Fibroblast of villous mesenchyme (primary cell): ENCODE measurements around the gene C1GALT1. TPM values are rescaled to one million over a fixed set of nuclear protein-coding genes. Genes with fewer than 3 reads are reported as not detected.

Experiments used
- DNase-seq: peaks from one replicate; pipeline ENCODE4 v3.0.0-alpha.2; 2010; ENCODE audit warnings: low read depth
- H3K4me3 ChIP-seq: 2 replicates; pipeline ENCODE4 v1.5.1; 2011; ENCODE audit warnings: low read depth, mild to moderate bottlenecking, low read length
- CTCF ChIP-seq: IDR thresholded peaks from 2 replicates; pipeline ENCODE4 v1.5.1; 2012; ENCODE audit warnings: low read depth, mild to moderate bottlenecking, low read length; ENCODE audit not compliant: insufficient read depth
- total RNA-seq: library from RNA; depleted of rRNA; stranded (reverse); fragments of >200 nt; gene quantifications from 2 replicates; pipeline ENCODE4 v1.2.3, GENCODE V29; 2012

Gene C1GALT1
- total RNA-seq, 1 donor, result 11.7 TPM

- DNase-seq, result no peak
- no peak for TF ChIP-seq CTCF
- H3K4me3 ChIP-seq, result no peak overlapping the region
Observed at GRCh38 chr7:7212612-7213011, 30.3 kb downstream of the C1GALT1 start.

DNA sequence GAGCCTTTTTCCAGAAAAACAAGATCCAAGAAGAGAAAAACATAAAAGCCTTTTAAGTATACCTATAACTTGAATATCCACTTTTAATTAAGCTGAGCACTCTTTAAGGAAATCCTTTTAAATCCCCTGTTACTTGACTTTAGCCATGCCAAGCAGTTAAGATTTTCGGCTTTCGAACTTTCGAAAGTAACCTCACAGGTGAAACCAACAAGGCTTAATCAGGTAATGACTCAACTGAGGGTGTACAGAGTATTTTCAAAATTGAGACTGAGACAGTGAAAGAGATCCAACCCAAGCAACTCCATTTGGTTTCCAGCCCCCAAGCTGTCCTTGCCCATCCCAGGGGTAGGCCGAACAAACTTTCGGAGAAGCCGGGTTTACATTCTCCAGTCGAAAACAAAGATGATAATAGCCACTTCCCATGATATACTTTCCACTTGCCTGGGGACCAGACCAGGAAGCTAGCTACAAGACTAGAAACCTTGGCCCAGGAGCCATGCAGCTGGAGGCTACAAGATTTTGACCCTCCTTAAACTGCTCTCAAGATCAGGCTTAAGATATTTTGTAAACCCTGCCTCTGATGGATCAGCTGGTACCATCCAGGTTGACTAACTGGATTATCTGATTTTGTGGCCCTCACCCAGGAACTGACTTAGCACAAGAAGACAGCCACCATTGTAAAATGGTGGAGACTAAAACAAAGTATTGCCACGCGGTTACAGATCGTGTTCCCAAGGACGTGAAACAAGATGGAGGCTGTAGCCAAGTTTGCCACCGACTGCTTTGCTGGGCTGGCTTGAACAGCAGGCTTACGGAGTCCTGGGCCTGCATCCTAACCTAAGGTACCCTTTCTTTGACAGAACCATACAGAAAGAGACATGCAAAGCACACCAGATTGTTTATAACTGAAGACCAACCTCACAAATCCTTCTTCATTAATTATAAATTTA, 32.3 kb downstream of the C1GALT1 start:
- no peak overlapping the region for H3K4me3 ChIP-seq
- TF ChIP-seq CTCF, result no peak
- no peak for DNase-seq

GRCh38 chr7:7216279-7216678, 33.9 kb downstream of the C1GALT1 start:
- DNase-seq, result no peak
- no peak overlapping the region for H3K4me3 ChIP-seq
- TF ChIP-seq CTCF, result no peak

GRCh38 chr7:7219216-7219615, 36.9 kb downstream of the C1GALT1 start:
- H3K4me3 ChIP-seq, result no peak overlapping the region
- peak; percentile 20 for DNase-seq
- no peak for TF ChIP-seq CTCF

DNA sequence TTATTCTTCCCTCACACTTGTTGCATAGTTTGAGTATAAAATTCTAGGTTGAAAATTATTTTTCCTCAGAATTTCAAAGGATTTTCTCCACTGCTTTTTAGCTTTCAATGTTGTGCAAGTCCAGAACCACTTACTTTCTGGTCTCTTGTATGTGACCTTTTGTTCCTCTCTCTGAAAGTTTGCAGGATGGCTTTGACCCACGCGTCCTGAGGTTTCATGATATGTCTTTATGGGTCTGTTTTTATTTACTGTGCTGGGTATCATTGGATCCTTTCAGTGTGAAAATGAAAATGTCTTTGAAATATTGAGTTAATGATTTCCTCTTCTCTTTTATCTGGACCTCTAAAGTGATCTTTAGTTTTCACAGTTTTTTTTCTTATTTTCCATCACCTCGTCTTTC, 38.5 kb downstream of the C1GALT1 start:
- DNase-seq, result peak; percentile 70
- TF ChIP-seq CTCF, result no peak
- no peak overlapping the region for H3K4me3 ChIP-seq

DNA sequence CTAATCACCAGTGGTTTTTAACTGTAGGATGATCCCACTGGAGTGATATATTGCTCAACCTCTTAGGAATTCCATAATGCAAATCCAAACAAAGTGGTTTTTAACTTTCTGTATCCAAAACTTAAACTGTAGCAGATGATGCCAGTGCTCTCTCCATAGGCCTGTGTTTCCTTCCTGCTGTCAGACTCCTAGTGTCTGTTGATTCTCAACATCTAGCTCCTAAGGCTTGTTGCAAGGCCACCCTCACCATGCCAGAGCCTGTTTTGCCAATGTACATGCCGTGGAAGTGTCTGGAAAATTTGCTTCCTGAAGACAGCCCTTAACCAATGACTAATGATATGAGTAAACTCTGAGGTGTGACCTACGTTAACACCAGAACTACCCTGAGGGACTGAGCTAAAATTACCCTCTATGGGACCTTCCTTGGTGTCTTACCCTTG, 39.3 kb downstream of the C1GALT1 start:
- no peak for TF ChIP-seq CTCF
- no peak overlapping the region for H3K4me3 ChIP-seq
- DNase-seq, result peak; percentile 98
